HG02973 (cell line): ENCODE data around the gene SLC44A1.

Experiments used
- ATAC-seq: cut with Tn5 transposase; IDR thresholded peaks from one replicate; pipeline ENCODE4 v1.9.1; 2021; ENCODE audit warnings: moderate library complexity; ENCODE audit not compliant: unreplicated experiment

The SLC44A1 gene

DNA sequence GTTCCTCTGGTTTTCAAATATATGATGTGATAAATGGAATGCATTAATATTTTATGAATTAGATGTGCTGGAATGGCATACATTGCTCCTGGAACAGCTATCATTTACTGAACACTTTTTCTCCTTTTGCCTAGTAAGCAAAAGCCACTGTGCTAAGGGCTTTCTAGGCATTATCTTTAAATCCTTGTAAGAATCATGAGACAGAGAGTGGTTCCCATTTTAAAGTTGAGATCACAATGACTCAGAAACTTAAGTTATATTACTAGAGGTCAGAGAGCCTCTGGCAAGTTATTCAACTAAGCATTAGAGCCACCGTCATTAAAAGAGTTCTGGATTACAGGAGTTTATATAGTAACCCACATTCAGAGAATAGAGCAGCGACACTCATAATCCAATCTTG is 176.7 kb downstream of the SLC44A1 start:
- no peak for ATAC-seq

DNA sequence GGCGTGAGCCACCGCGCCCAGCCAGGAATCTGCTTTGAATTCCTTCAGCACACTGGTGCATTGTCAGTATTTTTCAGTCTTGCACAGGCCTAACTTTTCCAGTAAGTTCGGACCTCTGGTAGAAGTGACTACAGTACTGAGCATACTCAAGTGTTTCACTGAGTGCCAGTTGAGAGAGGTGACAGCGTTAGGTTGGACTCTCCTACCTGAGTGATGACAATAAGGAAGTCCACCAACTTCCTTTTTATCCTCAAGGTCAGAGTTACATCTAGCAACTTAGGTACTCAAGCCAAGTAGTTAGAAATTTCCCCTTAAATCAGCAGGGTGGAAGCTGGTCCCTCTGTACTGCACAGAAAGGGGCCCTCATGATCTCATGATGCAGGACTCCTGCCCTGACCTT is 177.4 kb downstream of the SLC44A1 start:
- ATAC-seq, result no peak

DNA sequence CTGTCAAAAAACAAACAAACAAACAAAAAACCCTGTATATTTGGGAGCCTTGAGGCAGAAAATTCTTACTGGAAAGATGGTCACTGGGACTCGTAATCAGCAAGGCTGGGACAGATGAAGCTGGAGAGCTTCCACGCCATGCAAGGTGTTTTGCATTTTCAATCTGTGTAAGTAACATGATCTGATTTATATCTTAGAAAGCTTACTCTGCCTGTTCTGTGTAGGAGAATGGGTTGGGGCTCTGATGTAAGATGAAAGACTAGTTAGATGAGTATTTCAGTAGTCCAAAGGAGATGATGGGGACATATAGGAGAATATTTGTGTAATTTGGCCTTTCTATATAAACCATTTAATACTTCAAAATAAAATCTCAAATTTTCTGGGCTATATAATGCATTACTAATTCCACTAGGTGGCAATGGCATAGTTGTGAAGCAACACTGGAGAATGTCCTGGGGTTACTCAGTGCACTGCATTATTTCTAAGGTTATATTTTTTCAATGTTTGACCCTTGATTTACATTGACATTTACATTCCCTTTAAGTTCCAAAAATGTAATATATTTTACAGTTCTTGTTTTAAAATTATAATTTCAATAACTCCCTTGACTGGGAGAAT is 181.5 kb downstream of the SLC44A1 start:
- no peak for ATAC-seq

DNA sequence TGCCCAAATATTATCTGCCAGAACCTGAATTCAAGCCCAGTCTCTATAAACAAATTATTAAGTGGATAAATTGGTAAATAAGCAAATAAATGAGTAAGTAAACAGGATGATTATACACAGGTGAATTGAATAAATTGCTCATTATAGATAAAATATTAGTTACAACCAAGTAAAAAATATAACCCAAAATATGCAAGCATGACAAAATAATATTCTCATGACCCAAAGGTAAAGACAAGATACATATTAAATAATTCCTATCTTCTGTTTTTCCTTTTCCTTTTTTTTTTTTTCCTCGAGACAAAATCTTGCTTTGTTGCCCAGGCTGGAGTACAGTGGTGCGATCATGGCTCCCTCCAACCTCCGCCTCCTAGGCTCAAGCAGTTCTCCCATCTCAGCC is 182.2 kb downstream of the SLC44A1 start:
- no peak for ATAC-seq

DNA sequence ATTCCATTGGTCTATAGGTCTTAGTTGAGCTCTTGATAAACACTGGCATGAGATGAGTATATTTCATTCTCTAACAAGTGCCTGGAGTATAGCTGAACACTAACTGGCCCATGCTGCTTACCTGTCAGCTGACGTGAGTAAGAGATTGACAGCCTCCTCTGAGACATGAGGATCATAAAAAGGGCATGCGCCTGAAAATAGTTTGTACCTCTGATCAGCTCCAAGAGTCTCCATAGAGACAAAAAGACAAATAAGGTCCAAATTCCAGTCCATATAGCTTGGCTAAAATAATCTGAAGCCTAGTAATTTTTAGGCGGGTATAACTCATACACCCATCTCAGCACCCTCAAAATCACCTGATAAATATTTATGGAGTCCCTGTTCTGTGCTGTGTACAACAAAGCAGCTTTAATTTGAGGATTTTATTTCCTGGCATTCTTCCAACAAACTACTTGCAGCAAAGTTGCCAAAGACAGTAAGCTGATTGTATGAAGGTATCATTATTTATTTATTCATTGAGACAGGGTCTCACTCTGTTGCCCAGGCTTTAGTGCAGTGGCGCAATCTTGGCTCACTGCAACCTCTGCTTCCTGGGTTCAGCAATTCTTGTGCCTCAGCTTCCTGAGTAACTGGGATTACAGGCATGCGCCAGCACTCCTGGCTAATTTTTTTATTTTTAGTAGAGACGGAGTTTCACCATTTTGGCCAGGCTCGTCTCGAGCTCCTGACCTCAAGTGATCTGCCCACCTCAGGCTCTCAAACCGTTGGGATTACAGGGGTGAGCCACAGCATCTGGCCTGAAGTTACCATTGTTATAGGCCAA is 187.2 kb downstream of the SLC44A1 start:
- no peak for ATAC-seq

- ATAC-seq, result no peak
Observed at GRCh38 chr9:105432247-105432842, 187.9 kb downstream of the SLC44A1 start.

- ATAC-seq, result no peak
Observed at GRCh38 chr9:105435453-105435852, 191.0 kb downstream of the SLC44A1 start.

- ATAC-seq, result no peak
Observed at GRCh38 chr9:105436783-105437182, 192.3 kb downstream of the SLC44A1 start.

DNA sequence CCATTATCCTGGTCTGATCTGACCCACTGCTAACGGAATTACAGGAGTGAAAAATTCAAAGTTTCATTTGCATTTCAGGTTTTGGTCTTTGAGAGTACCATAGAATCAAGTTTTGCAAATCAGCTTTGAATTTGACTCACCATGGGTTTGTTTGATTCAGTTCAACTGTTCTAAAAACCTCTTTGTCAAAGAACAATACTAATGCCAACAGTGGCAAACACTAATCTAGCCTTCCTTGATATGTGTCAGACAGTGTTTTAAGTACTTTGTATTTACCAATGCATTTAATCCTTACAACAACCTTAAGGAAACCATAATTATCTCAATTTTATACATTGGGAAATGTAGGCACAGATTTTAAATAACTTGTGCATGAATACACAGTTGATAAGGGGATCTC is 193.3 kb downstream of the SLC44A1 start:
- no peak for ATAC-seq

- ATAC-seq, result no peak
Observed at GRCh38 chr9:105438141-105438806, 193.8 kb downstream of the SLC44A1 start.

- no peak for ATAC-seq
Observed at GRCh38 chr9:105439428-105439827, 195.0 kb downstream of the SLC44A1 start.

GRCh38 chr9:105441616-105442160 is 197.2 kb downstream of the SLC44A1 start:
- no peak for ATAC-seq

GRCh38 chr9:105443121-105443520 is 198.7 kb downstream of the SLC44A1 start:
- ATAC-seq, result no peak

DNA sequence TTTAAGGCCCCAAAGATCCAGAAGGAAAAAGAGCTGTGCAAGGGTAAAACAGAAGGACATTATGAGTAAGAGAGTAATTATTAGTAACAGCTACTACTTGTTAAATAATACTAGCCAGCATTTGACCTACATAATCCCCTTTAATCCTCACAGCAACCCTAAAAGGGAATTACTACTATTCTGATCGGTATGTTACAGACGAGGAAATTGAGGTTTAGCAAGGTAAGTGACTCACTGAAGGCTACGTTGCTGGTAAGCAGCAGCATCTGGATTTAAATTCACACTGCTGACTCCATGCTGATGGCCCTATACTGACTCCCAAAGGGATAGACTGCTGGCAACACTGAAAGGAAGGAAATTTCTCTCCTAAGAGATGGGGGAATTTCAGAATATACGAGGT is 199.7 kb downstream of the SLC44A1 start:
- ATAC-seq, result no peak

- ATAC-seq, result no peak
Observed at GRCh38 chr9:105445203-105445881, 200.9 kb downstream of the SLC44A1 start.

DNA sequence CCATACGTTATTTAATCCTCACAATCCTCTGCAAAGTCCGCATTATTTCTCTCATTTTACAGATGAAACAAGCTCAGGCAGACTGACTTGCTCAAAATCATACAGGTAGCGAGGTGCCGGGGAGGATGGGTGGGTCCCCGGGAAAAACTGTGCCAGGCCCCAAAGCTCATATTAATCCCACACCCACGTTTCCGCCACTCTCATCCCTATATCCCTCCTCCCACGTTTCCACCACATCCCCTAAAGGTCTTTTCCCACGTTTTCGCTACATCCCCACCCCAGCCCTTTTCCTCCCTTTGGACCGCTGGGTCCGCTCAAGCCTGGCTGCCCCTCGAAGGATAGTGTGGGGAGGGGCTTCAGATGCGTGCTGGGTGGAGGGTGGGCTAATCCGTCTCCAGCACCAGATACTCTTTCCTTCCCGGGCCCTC is 202.9 kb downstream of the SLC44A1 start:
- ATAC-seq, result no peak

- ATAC-seq, result peak; percentile 93
Observed at GRCh38 chr9:105447814-105448812, 203.7 kb downstream of the SLC44A1 start, which contains the start of gene FSD1L. Gene FSD1L (plus strand): TSS chr9:105448034. CDS start chr9:105448221, 187 bp downstream.

GRCh38 chr9:105449081-105449480 is 204.6 kb downstream of the SLC44A1 start:
- ATAC-seq, result no peak

DNA sequence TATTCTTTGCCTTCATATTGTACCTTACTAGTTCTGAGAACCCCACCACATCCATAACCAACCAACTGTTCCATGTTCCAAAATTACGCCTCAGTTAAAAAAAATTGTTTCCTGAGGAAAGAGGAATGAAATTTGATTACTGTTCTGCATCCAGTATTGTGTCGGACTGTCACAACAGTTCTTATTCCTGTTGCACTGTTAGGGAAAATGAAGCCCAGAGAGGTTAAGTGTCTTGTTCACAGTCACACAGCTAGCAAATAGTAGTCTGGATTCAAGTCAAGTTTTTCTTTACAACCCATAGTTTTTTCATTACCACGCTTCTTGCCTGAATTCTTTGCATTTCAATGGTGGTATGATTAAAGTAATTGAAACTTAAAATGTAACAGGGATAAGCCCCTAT is 207.7 kb downstream of the SLC44A1 start:
- ATAC-seq, result no peak
